GM19099 (cell line): ENCODE measurements around the gene GRB10.

Experiments
- POLR2A ChIP-seq: IDR thresholded peaks from 3 replicates; pipeline ENCODE4 v1.6.1; 2011; ENCODE audit warnings: low read depth; ENCODE audit not compliant: insufficient read length; ENCODE audit errors: extremely low read depth

Gene GRB10

DNA sequence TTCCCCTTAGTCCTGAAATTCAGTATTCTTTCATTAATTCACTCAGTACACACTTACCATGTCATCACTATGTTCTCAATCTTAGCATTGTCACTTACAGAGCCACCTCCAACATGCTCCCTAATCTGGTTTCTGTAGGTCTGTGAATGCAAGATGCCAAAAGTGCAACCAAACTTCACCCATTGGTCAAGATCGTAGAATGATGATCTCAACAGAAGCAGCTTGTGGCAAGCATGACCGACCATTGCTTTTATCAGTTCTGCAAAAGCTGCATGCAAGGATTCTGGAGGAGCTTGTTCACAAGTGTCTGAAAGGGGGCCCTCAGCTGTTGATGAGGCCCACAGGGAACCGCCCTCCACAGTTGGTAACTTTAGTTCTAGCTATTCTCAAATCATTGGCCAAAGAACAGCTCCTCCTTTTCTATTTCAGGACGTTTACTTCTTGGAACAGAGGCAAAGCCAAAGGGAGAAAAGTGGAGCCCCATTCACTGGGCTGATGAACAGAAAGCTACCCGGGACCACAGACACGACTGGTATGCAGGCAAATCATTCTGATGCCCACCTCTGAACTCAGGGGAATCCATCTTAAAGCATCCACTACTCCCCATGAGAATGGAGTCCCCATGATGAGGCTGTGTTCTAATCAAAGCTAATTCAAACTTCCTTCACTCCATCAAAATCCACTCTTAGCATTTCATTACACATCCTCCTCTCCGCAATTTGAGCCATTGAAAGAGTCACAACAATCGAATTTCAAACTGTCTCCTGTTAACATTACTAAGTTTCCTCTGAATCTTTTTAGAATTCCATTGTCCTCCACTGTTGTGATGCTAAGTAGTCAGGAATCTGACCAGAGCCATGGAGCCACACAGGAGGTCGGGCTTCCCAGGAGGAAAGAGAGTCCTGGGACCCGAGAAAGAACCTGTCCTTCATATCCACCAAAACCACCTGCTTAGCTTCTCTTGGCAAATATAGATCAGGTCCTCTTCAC lies 13.9 kb downstream of the GRB10 start:
- no peak for TF ChIP-seq POLR2A

DNA sequence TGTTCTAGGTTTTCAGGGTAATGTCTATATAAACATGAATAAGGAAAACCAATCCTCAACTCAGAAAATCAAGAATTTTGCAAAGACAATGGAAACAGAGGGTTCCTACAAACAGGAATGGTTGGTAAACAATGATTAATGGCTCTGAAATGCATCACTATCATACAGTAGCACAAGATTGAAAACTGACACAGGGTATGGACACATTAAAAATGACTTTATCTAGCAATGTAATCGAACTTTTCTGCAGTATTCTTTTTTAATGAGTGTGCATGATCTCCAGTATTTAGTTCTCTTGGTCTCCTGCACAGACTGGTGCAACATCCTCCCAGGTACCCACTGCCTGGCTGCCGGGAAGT lies 15.9 kb downstream of the GRB10 start:
- TF ChIP-seq POLR2A, result no peak

GRCh38 chr7:50766106-50766848 lies 16.4 kb downstream of the GRB10 start:
- TF ChIP-seq POLR2A, result no peak

- TF ChIP-seq POLR2A, result no peak
Observed at GRCh38 chr7:50762337-50762736, 20.4 kb downstream of the GRB10 start.

- TF ChIP-seq POLR2A, result no peak
Observed at GRCh38 chr7:50761713-50762112, 21.0 kb downstream of the GRB10 start.

- TF ChIP-seq POLR2A, result no peak
Observed at GRCh38 chr7:50757703-50758390, 24.8 kb downstream of the GRB10 start.

DNA sequence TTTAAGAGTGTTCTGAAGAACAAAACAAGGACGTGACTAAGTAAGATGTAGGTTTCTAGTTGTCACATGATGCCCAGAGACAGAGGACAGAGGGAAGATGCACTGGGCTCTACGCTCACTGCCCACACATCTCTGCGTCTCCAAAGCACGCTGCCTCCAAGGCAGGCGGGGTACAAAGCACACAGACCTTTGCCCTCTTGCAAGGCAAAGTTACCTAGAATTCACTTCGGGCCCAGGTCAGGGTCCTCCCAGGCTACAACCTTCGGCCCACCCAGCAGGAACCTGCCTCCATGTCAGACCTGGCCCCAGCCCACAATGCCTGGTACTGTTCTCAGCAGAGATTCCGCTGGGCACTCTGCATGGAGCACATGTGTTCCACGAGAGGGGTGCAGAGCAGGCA lies 26.5 kb downstream of the GRB10 start:
- no peak for TF ChIP-seq POLR2A

GRCh38 chr7:50754684-50755083 lies 28.0 kb downstream of the GRB10 start:
- TF ChIP-seq POLR2A, result no peak

DNA sequence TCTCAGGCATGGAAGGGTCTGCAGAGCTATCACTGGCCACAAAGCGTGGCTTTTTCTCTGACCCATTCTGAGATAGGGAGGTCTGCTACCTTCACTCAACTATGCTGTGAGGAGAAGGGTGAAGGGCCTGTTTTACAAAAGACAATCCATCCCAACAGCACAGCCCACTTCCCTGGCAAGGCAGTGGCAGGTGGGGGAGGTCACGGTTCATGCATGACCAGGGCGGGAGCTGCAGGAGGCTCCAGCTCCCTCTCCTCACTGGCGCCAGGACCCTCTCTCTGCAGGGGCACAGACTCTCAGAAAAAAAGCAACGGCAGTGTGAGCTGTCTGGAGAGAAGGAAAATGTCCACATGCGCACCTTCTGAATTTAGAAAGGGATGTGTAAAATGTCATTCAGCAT lies 28.5 kb downstream of the GRB10 start:
- no peak for TF ChIP-seq POLR2A

GRCh38 chr7:50752422-50752821 lies 30.3 kb downstream of the GRB10 start:
- TF ChIP-seq POLR2A, result no peak

- no peak for TF ChIP-seq POLR2A
Observed at GRCh38 chr7:50751146-50751545, 31.6 kb downstream of the GRB10 start.

- TF ChIP-seq POLR2A, result no peak
Observed at GRCh38 chr7:50749896-50750295, 32.8 kb downstream of the GRB10 start.

DNA sequence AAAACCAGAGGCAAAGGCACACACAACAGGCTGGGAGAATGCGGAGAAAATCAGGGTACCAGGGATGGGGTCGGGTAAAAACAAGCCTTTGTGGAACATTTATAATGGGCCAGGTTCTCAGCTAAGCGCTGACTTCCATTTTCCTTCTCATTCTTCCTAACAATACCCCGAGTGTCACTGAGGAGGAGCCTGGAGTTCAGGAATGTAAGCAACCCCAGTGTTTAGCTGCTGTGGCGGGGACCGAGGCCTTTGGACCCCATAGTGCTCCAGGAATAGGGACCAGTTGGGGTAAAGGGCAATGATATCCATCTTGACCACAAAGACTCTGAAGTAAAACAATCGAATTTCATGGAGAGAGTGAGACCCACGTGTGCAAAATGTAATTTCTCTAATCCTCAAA lies 34.2 kb downstream of the GRB10 start:
- no peak for TF ChIP-seq POLR2A

- TF ChIP-seq POLR2A, result no peak
Observed at GRCh38 chr7:50745835-50746234, 36.9 kb downstream of the GRB10 start.

DNA sequence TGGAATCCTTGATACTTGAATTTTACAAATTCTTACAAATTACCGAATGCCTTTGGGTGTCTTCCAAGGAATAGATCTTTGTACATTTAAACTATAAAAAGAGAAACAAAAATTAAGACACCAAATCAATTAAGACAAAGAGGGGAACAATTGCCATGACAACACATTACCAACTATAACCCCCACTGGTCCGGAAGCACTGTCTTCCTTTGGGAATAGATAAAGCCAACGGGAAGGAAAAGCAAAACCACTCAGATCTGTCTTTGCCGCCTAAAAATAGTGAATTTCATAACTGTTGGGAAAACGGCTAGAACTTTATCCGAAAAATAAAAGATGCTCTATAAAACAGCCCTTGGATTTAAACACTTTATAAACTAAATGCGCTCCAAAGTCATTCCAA lies 37.4 kb downstream of the GRB10 start:
- no peak for TF ChIP-seq POLR2A
